ENCODE results near the gene MTMR3.

The MTMR3 gene

GRCh38 chr22:29926057-29926456, 43.1 kb downstream of the MTMR3 start:
- Histone ChIP-seq H4K20me1 (ENCODE audit: insufficient read depth) (no peaks in the 10 kb centered on the region), H3K79me2 (ENCODE audit: insufficient read depth, low read depth) (peaks cover 43% of the 10 kb centered on the region; the same call in 1 of the 2 replicates)
- TF ChIP-seq, protein P1, sequence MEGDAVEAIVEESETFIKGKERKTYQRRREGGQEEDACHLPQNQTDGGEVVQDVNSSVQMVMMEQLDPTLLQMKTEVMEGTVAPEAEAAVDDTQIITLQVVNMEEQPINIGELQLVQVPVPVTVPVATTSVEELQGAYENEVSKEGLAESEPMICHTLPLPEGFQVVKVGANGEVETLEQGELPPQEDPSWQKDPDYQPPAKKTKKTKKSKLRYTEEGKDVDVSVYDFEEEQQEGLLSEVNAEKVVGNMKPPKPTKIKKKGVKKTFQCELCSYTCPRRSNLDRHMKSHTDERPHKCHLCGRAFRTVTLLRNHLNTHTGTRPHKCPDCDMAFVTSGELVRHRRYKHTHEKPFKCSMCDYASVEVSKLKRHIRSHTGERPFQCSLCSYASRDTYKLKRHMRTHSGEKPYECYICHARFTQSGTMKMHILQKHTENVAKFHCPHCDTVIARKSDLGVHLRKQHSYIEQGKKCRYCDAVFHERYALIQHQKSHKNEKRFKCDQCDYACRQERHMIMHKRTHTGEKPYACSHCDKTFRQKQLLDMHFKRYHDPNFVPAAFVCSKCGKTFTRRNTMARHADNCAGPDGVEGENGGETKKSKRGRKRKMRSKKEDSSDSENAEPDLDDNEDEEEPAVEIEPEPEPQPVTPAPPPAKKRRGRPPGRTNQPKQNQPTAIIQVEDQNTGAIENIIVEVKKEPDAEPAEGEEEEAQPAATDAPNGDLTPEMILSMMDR (conservative IDR thresholded peaks at IDR 0.05; ENCODE audit: low read depth, low read length) = no peak

GRCh38 chr22:29932136-29932535, 49.2 kb downstream of the MTMR3 start:
- H3K4me2 ChIP-seq = no peak overlapping the region
- TF ChIP-seq, protein P1 (conservative IDR thresholded peaks at IDR 0.05; ENCODE audit: low read depth, low read length) = no peak
- H3K4me3 ChIP-seq (IDR thresholded peaks at IDR 0.05; ENCODE audit: insufficient read depth, low read depth, low read length) = no peak overlapping the region
- H3K27ac ChIP-seq = no peak overlapping the region
- H3K9ac ChIP-seq = no peak overlapping the region
- H3K27me3 ChIP-seq (ENCODE audit: insufficient read depth, low read depth) = no peaks in the 10 kb centered on the region
- H4K20me1 ChIP-seq (ENCODE audit: insufficient read depth) = no peaks in the 10 kb centered on the region
- H3K79me2 ChIP-seq (ENCODE audit: insufficient read depth, low read depth) = peaks cover 34% of the 10 kb centered on the region; the same call in 1 of the 2 replicates
- no peak overlapping the region for H2AFZ ChIP-seq (ENCODE audit: low read depth)
- H3K4me1 ChIP-seq (ENCODE audit: low read depth, poor library complexity, severe bottlenecking) = no peaks in the 10 kb centered on the region
- H3K36me3 ChIP-seq (ENCODE audit: insufficient read depth) = no peaks in the 10 kb centered on the region

More at GRCh38 chr22:29926057-29926456, 43.1 kb downstream of the MTMR3 start:
- Histone ChIP-seq H3K4me1 (ENCODE audit: low read depth, poor library complexity, severe bottlenecking) (no peaks in the 10 kb centered on the region), H3K9ac (no peak overlapping the region), H3K27me3 (ENCODE audit: insufficient read depth, low read depth) (no peaks in the 10 kb centered on the region), H2AFZ (ENCODE audit: low read depth) (no peak overlapping the region), H3K4me3 (IDR thresholded peaks at IDR 0.05; ENCODE audit: insufficient read depth, low read depth, low read length) (no peak overlapping the region), H3K27ac (no peak overlapping the region), H3K36me3 (ENCODE audit: insufficient read depth) (no peaks in the 10 kb centered on the region), H3K4me2 (no peak overlapping the region)

GRCh38 chr22:29933619-29934018, 50.6 kb downstream of the MTMR3 start:
- no peak overlapping the region for H3K4me2 ChIP-seq
- H3K79me2 ChIP-seq (ENCODE audit: insufficient read depth, low read depth) = peaks cover 43% of the 10 kb centered on the region; the same call in 1 of the 2 replicates
- H3K4me3 ChIP-seq (IDR thresholded peaks at IDR 0.05; ENCODE audit: insufficient read depth, low read depth, low read length) = no peak overlapping the region
- H3K36me3 ChIP-seq (ENCODE audit: insufficient read depth) = no peaks in the 10 kb centered on the region
- H3K27ac ChIP-seq = no peak overlapping the region
- H2AFZ ChIP-seq (ENCODE audit: low read depth) = no peak overlapping the region
- H3K4me1 ChIP-seq (ENCODE audit: low read depth, poor library complexity, severe bottlenecking) = no peaks in the 10 kb centered on the region
- H3K27me3 ChIP-seq (ENCODE audit: insufficient read depth, low read depth) = no peaks in the 10 kb centered on the region
- no peak overlapping the region for H3K9ac ChIP-seq
- H4K20me1 ChIP-seq (ENCODE audit: insufficient read depth) = no peaks in the 10 kb centered on the region
- TF ChIP-seq, protein P1 (conservative IDR thresholded peaks at IDR 0.05; ENCODE audit: low read depth, low read length) = no peak

- Histone ChIP-seq H3K79me2 (ENCODE audit: insufficient read depth, low read depth) (peaks cover 42% of the 10 kb centered on the region; the same call in 1 of the 2 replicates), H3K4me3 (IDR thresholded peaks at IDR 0.05; ENCODE audit: insufficient read depth, low read depth, low read length) (no peak overlapping the region), H3K9ac (no peak overlapping the region), H3K36me3 (ENCODE audit: insufficient read depth) (no peaks in the 10 kb centered on the region), H3K27me3 (ENCODE audit: insufficient read depth, low read depth) (no peaks in the 10 kb centered on the region), H3K27ac (no peak overlapping the region), H3K4me1 (ENCODE audit: low read depth, poor library complexity, severe bottlenecking) (no peaks in the 10 kb centered on the region), H3K4me2 (no peak overlapping the region), H4K20me1 (ENCODE audit: insufficient read depth) (no peaks in the 10 kb centered on the region), H2AFZ (ENCODE audit: low read depth) (no peak overlapping the region)
- TF ChIP-seq, protein P1 (conservative IDR thresholded peaks at IDR 0.05; ENCODE audit: low read depth, low read length) = no peak
Measured at GRCh38 chr22:29934596-29934995, 51.6 kb downstream of the MTMR3 start.
